DMS79 (cell line): Measurements from ENCODE around the gene TBC1D14.

Experiments
- DNase-seq: peaks from one replicate; lab custom pipeline; 2025; lab: John Stamatoyannopoulos, UW

Gene TBC1D14

GRCh38 chr4:7023486-7023885 is 113.9 kb downstream of the TBC1D14 start:
- no peak for DNase-seq

GRCh38 chr4:7023901-7024300 is 114.3 kb downstream of the TBC1D14 start:
- DNase-seq: no peak

- no peak for DNase-seq
Measured at GRCh38 chr4:7024336-7024890, 114.8 kb downstream of the TBC1D14 start.

- DNase-seq: no peak
Measured at GRCh38 chr4:7025040-7025602, 115.5 kb downstream of the TBC1D14 start.

GRCh38 chr4:7026107-7026506 is 116.5 kb downstream of the TBC1D14 start:
- DNase-seq: no peak

- no peak for DNase-seq
Measured at GRCh38 chr4:7027284-7027683, 117.7 kb downstream of the TBC1D14 start.

GRCh38 chr4:7027913-7028312 is 118.3 kb downstream of the TBC1D14 start:
- no peak for DNase-seq

- no peak for DNase-seq
Measured at GRCh38 chr4:7029212-7029611, 119.6 kb downstream of the TBC1D14 start.

GRCh38 chr4:7029921-7030320 is 120.3 kb downstream of the TBC1D14 start:
- no peak for DNase-seq

- no peak for DNase-seq
Measured at GRCh38 chr4:7030856-7031255, 121.2 kb downstream of the TBC1D14 start.

- DNase-seq: no peak
Measured at GRCh38 chr4:7031558-7032449, 122.2 kb downstream of the TBC1D14 start.

- DNase-seq: no peak
Measured at GRCh38 chr4:7032596-7032995, 123.0 kb downstream of the TBC1D14 start.

- DNase-seq: no peak
Measured at GRCh38 chr4:7034262-7035081, 124.8 kb downstream of the TBC1D14 start.

- DNase-seq: no peak
Measured at GRCh38 chr4:7037425-7037824, 127.8 kb downstream of the TBC1D14 start.

- no peak for DNase-seq
Measured at GRCh38 chr4:7040765-7041164, 131.1 kb downstream of the TBC1D14 start.

- DNase-seq: no peak
Measured at GRCh38 chr4:7041246-7041645, 131.6 kb downstream of the TBC1D14 start.

- DNase-seq: peak; percentile 40
Measured at GRCh38 chr4:7041801-7042502, 132.3 kb downstream of the TBC1D14 start.

GRCh38 chr4:7042503-7043283 is 133.1 kb downstream of the TBC1D14 start:
- peak; percentile 65 for DNase-seq

GRCh38 chr4:7043284-7044136 is 133.9 kb downstream of the TBC1D14 start, which contains the start of gene TADA2B:
Gene TADA2B, plus strand, starts transcription at chr4:7043372. Its CDS starts 208 bp downstream, at chr4:7043580.
- no peak for DNase-seq
